ENCODE results near the gene NF2. TPM values are rescaled to one million over a fixed set of nuclear protein-coding genes. Genes with fewer than 3 reads are reported as not detected.
A peak's percentile ranks its signal among the peaks of the same experiment; 100 is the strongest.

Gene NF2
- polyA plus RNA-seq, 2 of the 4 experiments (the other 2 are of a cell fraction) = 14.4 to 23.7 TPM

- no peak for TF ChIP-seq JUN (IDR thresholded peaks at IDR 0.05)
- no peak for TF ChIP-seq ZFP36 (IDR thresholded peaks at IDR 0.05; ENCODE audit: borderline replicate concordance, partially characterized antibody)
- TF ChIP-seq PBX3 (IDR thresholded peaks at IDR 0.05) = no peak
Measured at GRCh38 chr22:29715240-29715639, 111.8 kb downstream of the NF2 start (continued).

- ChIA-PET CTCF (interaction anchor here (1.0 to 2.3 kb wide), 3 partner anchors 11 to 13 kb away, joined by 3 to 10 read pairs (median 4); no protein-coding TSS in a partner anchor), POLR2A (no interaction called here)
- Histone ChIP-seq H3K4me1 (peaks cover 4% of the 10 kb centered on the region; the same call in 1 of the 3 replicates), H3K9me3 (no peaks in the 10 kb centered on the region), H3K4me3 (no peak overlapping the region), H3K27ac (no peak overlapping the region), H3K4me2 (no peak overlapping the region)
- FAIRE-seq (no peak), ATAC-seq (no peak), DNase-seq (ENCODE audit: low read depth in 1 of 2, low spot score in 1 of 2) (no peak)
- TF ChIP-seq ZFP36 (IDR thresholded peaks at IDR 0.05; ENCODE audit: borderline replicate concordance, partially characterized antibody) = no peak
- no peak for TF ChIP-seq CEBPB (IDR thresholded peaks at IDR 0.05)
- TF ChIP-seq ZC3H11A (IDR thresholded peaks at IDR 0.05) = no peak
- no peak for TF ChIP-seq RFX5 (IDR thresholded peaks at IDR 0.05)
- TF ChIP-seq NPAS2 (CRISPR knock-in tag; IDR thresholded peaks at IDR 0.05; ENCODE audit: borderline replicate concordance) = no peak
- TF ChIP-seq FOSL2 (IDR thresholded peaks at IDR 0.05) = no peak
- TF ChIP-seq FOSL2 (CRISPR knock-in tag; IDR thresholded peaks at IDR 0.05) = no peak
- no peak for TF ChIP-seq ATOH8 (CRISPR knock-in tag; IDR thresholded peaks at IDR 0.05; ENCODE audit: low read depth)
- TF ChIP-seq JUNB (IDR thresholded peaks at IDR 0.05) = no peak
- no peak for TF ChIP-seq KDM5A (IDR thresholded peaks at IDR 0.05)
- TF ChIP-seq FOXS1 (CRISPR knock-in tag; IDR thresholded peaks at IDR 0.05) = no peak
- TF ChIP-seq HES2 (IDR thresholded peaks at IDR 0.05) = no peak
- TF ChIP-seq RARB (CRISPR knock-in tag; IDR thresholded peaks at IDR 0.05) = no peak
- TF ChIP-seq ZNF302 (CRISPR knock-in tag; IDR thresholded peaks at IDR 0.05) = no peak
- no peak for TF ChIP-seq MYC (IDR thresholded peaks at IDR 0.05; ENCODE audit: borderline replicate concordance, low read length)
- 47% methylated on average over 4 of the region's 5 CpGs for WGBS (ENCODE audit: missing lambda C conversion rate)
Measured at GRCh38 chr22:29715705-29716104, 112.3 kb downstream of the NF2 start.

- peak; percentile 62 to 75 for ATAC-seq
- H3K27ac ChIP-seq = no peak overlapping the region
- no peak overlapping the region for H3K4me2 ChIP-seq
- no peak overlapping the region for H3K4me3 ChIP-seq
- H3K9me3 ChIP-seq = no peaks in the 10 kb centered on the region
- DNase-seq (ENCODE audit: low read depth in 1 of 2, low spot score in 1 of 2) = peak in 1 of 2 experiments; percentile 55
- ChIA-PET POLR2A (no interaction called here), CTCF (interaction anchor here (0.7 to 2.3 kb wide), 7 partner anchors 8 to 372 kb away, joined by 3 to 10 read pairs (median 4); partner anchors contain the start of gene MTMR3)
- TF ChIP-seq JUN (IDR thresholded peaks at IDR 0.05) (no peak), EHMT2 (IDR thresholded peaks at IDR 0.05; ENCODE audit: low read depth) (peak; percentile 90), ELK1 (IDR thresholded peaks at IDR 0.05; ENCODE audit: low read depth, low read length) (no peak), REST (IDR thresholded peaks at IDR 0.05) (peak; percentile 95)
- FAIRE-seq = no peak
- WGBS (ENCODE audit: missing lambda C conversion rate) = 68% methylated on average over 16 of the region's 16 CpGs
- peaks cover 4% of the 10 kb centered on the region; the same call in 1 of the 3 replicates for H3K4me1 ChIP-seq
Measured at GRCh38 chr22:29716814-29717545, 113.5 kb downstream of the NF2 start.

Data from A549 (cell line).